ENCODE data around the gene TEAD3.

TEAD3 gene

GRCh38 chr6:35508027-35508426, 11.1 kb upstream of the TEAD3 start:
- no peak overlapping the region for H3K4me3 Mint-ChIP-seq
- H3K4me1 Mint-ChIP-seq: no peaks in the 10 kb centered on the region
- no peaks in the 10 kb centered on the region for H3K9me3 Mint-ChIP-seq
- DNase-seq (ENCODE audit: low spot score in 2 of 2) (no peak), ATAC-seq (replicated peaks; ENCODE audit: extremely low read depth, poor library complexity, severe bottlenecking) (no peak)
- H3K27me3 Mint-ChIP-seq: peaks cover 26% of the 10 kb centered on the region
- H3K27ac Mint-ChIP-seq (ENCODE audit: low read depth): no peak overlapping the region
- H3K36me3 Mint-ChIP-seq (ENCODE audit: insufficient read depth): no peaks in the 10 kb centered on the region

GRCh38 chr6:35507221-35507620, 10.3 kb upstream of the TEAD3 start:
- ATAC-seq (replicated peaks; ENCODE audit: extremely low read depth, poor library complexity, severe bottlenecking) (no peak), DNase-seq (ENCODE audit: low spot score in 2 of 2) (no peak)
- Mint-ChIP-seq H3K4me3 (no peak overlapping the region), H3K27me3 (peaks cover 19% of the 10 kb centered on the region), H3K36me3 (ENCODE audit: insufficient read depth) (no peaks in the 10 kb centered on the region), H3K9me3 (no peaks in the 10 kb centered on the region), H3K4me1 (no peaks in the 10 kb centered on the region), H3K27ac (ENCODE audit: low read depth) (no peak overlapping the region)

GRCh38 chr6:35506536-35506935, 9.7 kb upstream of the TEAD3 start:
- Mint-ChIP-seq H3K4me1 (no peaks in the 10 kb centered on the region), H3K27me3 (peaks cover 23% of the 10 kb centered on the region), H3K36me3 (ENCODE audit: insufficient read depth) (no peaks in the 10 kb centered on the region), H3K9me3 (no peaks in the 10 kb centered on the region), H3K27ac (ENCODE audit: low read depth) (no peak overlapping the region), H3K4me3 (no peak overlapping the region)
- ATAC-seq (replicated peaks; ENCODE audit: extremely low read depth, poor library complexity, severe bottlenecking) (no peak), DNase-seq (ENCODE audit: low spot score in 2 of 2) (no peak)

- no peak for ATAC-seq (replicated peaks; ENCODE audit: extremely low read depth, poor library complexity, severe bottlenecking)
- no peak for DNase-seq (ENCODE audit: low spot score in 2 of 2)
- H3K36me3 Mint-ChIP-seq (ENCODE audit: insufficient read depth): no peaks in the 10 kb centered on the region
- H3K27ac Mint-ChIP-seq (ENCODE audit: low read depth): no peak overlapping the region
- no peak overlapping the region for H3K4me3 Mint-ChIP-seq
- H3K9me3 Mint-ChIP-seq: no peaks in the 10 kb centered on the region
- peaks cover 23% of the 10 kb centered on the region for H3K27me3 Mint-ChIP-seq
- H3K4me1 Mint-ChIP-seq: no peaks in the 10 kb centered on the region
Observed at GRCh38 chr6:35505999-35506412, 9.1 kb upstream of the TEAD3 start.

- Mint-ChIP-seq H3K27me3 (peaks cover 34% of the 10 kb centered on the region), H3K9me3 (no peaks in the 10 kb centered on the region), H3K4me3 (no peak overlapping the region), H3K36me3 (ENCODE audit: insufficient read depth) (no peaks in the 10 kb centered on the region), H3K27ac (ENCODE audit: low read depth) (no peak overlapping the region), H3K4me1 (peaks cover 4% of the 10 kb centered on the region)
- DNase-seq (ENCODE audit: low spot score in 2 of 2) (no peak), ATAC-seq (replicated peaks; ENCODE audit: extremely low read depth, poor library complexity, severe bottlenecking) (no peak)
Observed at GRCh38 chr6:35503534-35503933, 6.7 kb upstream of the TEAD3 start.

- H3K27ac Mint-ChIP-seq (ENCODE audit: low read depth): no peak overlapping the region
- ATAC-seq (replicated peaks; ENCODE audit: extremely low read depth, poor library complexity, severe bottlenecking): no peak
- no peaks in the 10 kb centered on the region for H3K9me3 Mint-ChIP-seq
Observed at GRCh38 chr6:35501784-35502183, 4.9 kb upstream of the TEAD3 start.

GRCh38 chr6:35500782-35501181, 3.9 kb upstream of the TEAD3 start:
- H3K4me1 Mint-ChIP-seq: peaks cover 7% of the 10 kb centered on the region
- DNase-seq (ENCODE audit: low spot score in 2 of 2): no peak
- H3K4me3 Mint-ChIP-seq: no peak overlapping the region
- H3K27me3 Mint-ChIP-seq: peaks cover 38% of the 10 kb centered on the region
- no peak overlapping the region for H3K27ac Mint-ChIP-seq (ENCODE audit: low read depth)
- H3K9me3 Mint-ChIP-seq: no peaks in the 10 kb centered on the region
- ATAC-seq (replicated peaks; ENCODE audit: extremely low read depth, poor library complexity, severe bottlenecking): no peak
- no peaks in the 10 kb centered on the region for H3K36me3 Mint-ChIP-seq (ENCODE audit: insufficient read depth)

More at GRCh38 chr6:35501784-35502183, 4.9 kb upstream of the TEAD3 start:
- Mint-ChIP-seq H3K36me3 (ENCODE audit: insufficient read depth) (no peaks in the 10 kb centered on the region), H3K27me3 (peaks cover 38% of the 10 kb centered on the region), H3K4me1 (peaks cover 7% of the 10 kb centered on the region), H3K4me3 (no peak overlapping the region)
- no peak for DNase-seq (ENCODE audit: low spot score in 2 of 2)

- Mint-ChIP-seq H3K27me3 (peaks cover 38% of the 10 kb centered on the region), H3K4me3 (peak overlapping the region; percentile 73)
Observed at GRCh38 chr6:35499372-35499771, 2.5 kb upstream of the TEAD3 start.

GRCh38 chr6:35498422-35499067, 1.7 kb upstream of the TEAD3 start:
- Mint-ChIP-seq H3K4me1 (peaks cover 14% of the 10 kb centered on the region), H3K27me3 (peaks cover 38% of the 10 kb centered on the region), H3K27ac (ENCODE audit: low read depth) (peak overlapping the region; percentile 35), H3K4me3 (peak overlapping the region; percentile 73), H3K36me3 (ENCODE audit: insufficient read depth) (no peaks in the 10 kb centered on the region), H3K9me3 (no peaks in the 10 kb centered on the region)
- ATAC-seq (replicated peaks; ENCODE audit: extremely low read depth, poor library complexity, severe bottlenecking): no peak
- no peak for DNase-seq (ENCODE audit: low spot score in 2 of 2)

More at GRCh38 chr6:35499372-35499771, 2.5 kb upstream of the TEAD3 start:
- Mint-ChIP-seq H3K9me3 (no peaks in the 10 kb centered on the region), H3K4me1 (peaks cover 7% of the 10 kb centered on the region), H3K36me3 (ENCODE audit: insufficient read depth) (no peaks in the 10 kb centered on the region), H3K27ac (ENCODE audit: low read depth) (no peak overlapping the region)
- no peak for DNase-seq (ENCODE audit: low spot score in 2 of 2)
- ATAC-seq (replicated peaks; ENCODE audit: extremely low read depth, poor library complexity, severe bottlenecking): no peak

GRCh38 chr6:35497571-35498421, 917 bp upstream of the TEAD3 start:
- H3K36me3 Mint-ChIP-seq (ENCODE audit: insufficient read depth): no peaks in the 10 kb centered on the region
- no peaks in the 10 kb centered on the region for H3K9me3 Mint-ChIP-seq
- H3K4me1 Mint-ChIP-seq: peaks cover 22% of the 10 kb centered on the region
- H3K4me3 Mint-ChIP-seq: peak overlapping the region; percentile 73
- H3K27me3 Mint-ChIP-seq: peaks cover 38% of the 10 kb centered on the region
- peak in 1 of 2 donors; percentile 20 for DNase-seq (ENCODE audit: low spot score in 2 of 2)
- H3K27ac Mint-ChIP-seq (ENCODE audit: low read depth): peak overlapping the region; percentile 35
- peak; percentile 29 for ATAC-seq (replicated peaks; ENCODE audit: extremely low read depth, poor library complexity, severe bottlenecking)

- DNase-seq (ENCODE audit: low spot score in 2 of 2) (no peak), ATAC-seq (replicated peaks; ENCODE audit: extremely low read depth, poor library complexity, severe bottlenecking) (no peak)
- Mint-ChIP-seq H3K36me3 (ENCODE audit: insufficient read depth) (no peaks in the 10 kb centered on the region), H3K4me1 (peaks cover 24% of the 10 kb centered on the region), H3K27ac (ENCODE audit: low read depth) (no peak overlapping the region), H3K9me3 (no peaks in the 10 kb centered on the region), H3K4me3 (peak overlapping the region; percentile 63), H3K27me3 (peaks cover 27% of the 10 kb centered on the region)
Observed at GRCh38 chr6:35496036-35496840, 641 bp downstream of the TEAD3 start.

GRCh38 chr6:35495258-35496035, 1.4 kb downstream of the TEAD3 start:
- Mint-ChIP-seq H3K4me3 (peak overlapping the region; percentile 63), H3K36me3 (ENCODE audit: insufficient read depth) (no peaks in the 10 kb centered on the region), H3K9me3 (no peaks in the 10 kb centered on the region), H3K27ac (ENCODE audit: low read depth) (no peak overlapping the region), H3K27me3 (peaks cover 21% of the 10 kb centered on the region), H3K4me1 (peaks cover 24% of the 10 kb centered on the region)
- no peak for DNase-seq (ENCODE audit: low spot score in 2 of 2)
- no peak for ATAC-seq (replicated peaks; ENCODE audit: extremely low read depth, poor library complexity, severe bottlenecking)

All from central memory CD8-positive, alpha-beta T cell (primary cell).